Measurements from ENCODE around the gene CDH23.

- TF ChIP-seq CTCF (IDR thresholded peaks at IDR 0.05) (no peak), GTF2I (CRISPR knock-in tag; conservative IDR thresholded peaks at IDR 0.05) (no peak), IRF2 (CRISPR knock-in tag; IDR thresholded peaks at IDR 0.05; ENCODE audit: borderline replicate concordance, low read depth) (no peak), NFYB (CRISPR knock-in tag; conservative IDR thresholded peaks at IDR 0.05; ENCODE audit: low read depth) (no peak)
Measured at GRCh38 chr10:71381611-71382010, 15.1 kb upstream of the CDH23 start.

Measured in WTC11 (cell line).